ENCODE results near the gene IL17B.
A peak's percentile ranks its signal among the peaks of the same experiment; 100 is the strongest.

Gene IL17B

GRCh38 chr5:149367249-149367971 is 11.7 kb downstream of the IL17B start:
- 39% methylated on average over 14 of the region's 14 CpGs for WGBS, 2 experiments

GRCh38 chr5:149366169-149366729 is 12.8 kb downstream of the IL17B start:
- H3K4me3 ChIP-seq (ENCODE audit: insufficient read depth, low read depth, low read length), result no peak overlapping the region
- H3K36me3 ChIP-seq (ENCODE audit: control insufficient read depth, insufficient read depth, low read length), result no peaks in the 10 kb centered on the region
- H3K9me3 ChIP-seq (ENCODE audit: control insufficient read depth, low read length), result no peaks in the 10 kb centered on the region
- H3K27me3 ChIP-seq (ENCODE audit: control insufficient read depth, insufficient read depth, low read length, poor library complexity, severe bottlenecking), result no peaks in the 10 kb centered on the region
- 81 to 95% methylated on average over 1 of the region's 1 CpG for WGBS, 2 experiments
- no peaks in the 10 kb centered on the region for H3K4me1 ChIP-seq (ENCODE audit: control insufficient read depth, insufficient read depth, low read length)
- H3K27ac ChIP-seq (ENCODE audit: insufficient read depth, low read depth, low read length, poor library complexity, severe bottlenecking), result no peak overlapping the region

More at GRCh38 chr5:149367249-149367971, 11.7 kb downstream of the IL17B start:
- Histone ChIP-seq H3K27ac (ENCODE audit: insufficient read depth, low read depth, low read length, poor library complexity, severe bottlenecking) (no peak overlapping the region), H3K36me3 (ENCODE audit: control insufficient read depth, insufficient read depth, low read length) (no peaks in the 10 kb centered on the region), H3K9me3 (ENCODE audit: control insufficient read depth, low read length) (no peaks in the 10 kb centered on the region), H3K4me3 (ENCODE audit: insufficient read depth, low read depth, low read length) (no peak overlapping the region), H3K27me3 (ENCODE audit: control insufficient read depth, insufficient read depth, low read length, poor library complexity, severe bottlenecking) (no peaks in the 10 kb centered on the region), H3K4me1 (ENCODE audit: control insufficient read depth, insufficient read depth, low read length) (no peaks in the 10 kb centered on the region)

- H3K4me1 ChIP-seq (ENCODE audit: control insufficient read depth, insufficient read depth, low read length), result no peaks in the 10 kb centered on the region
- H3K4me3 ChIP-seq (ENCODE audit: insufficient read depth, low read depth, low read length), result no peak overlapping the region
- no peak overlapping the region for H3K27ac ChIP-seq (ENCODE audit: insufficient read depth, low read depth, low read length, poor library complexity, severe bottlenecking)
- no peaks in the 10 kb centered on the region for H3K9me3 ChIP-seq (ENCODE audit: control insufficient read depth, low read length)
- 90 to 94% methylated on average over 6 of the region's 6 CpGs for WGBS, 2 experiments
- no peaks in the 10 kb centered on the region for H3K36me3 ChIP-seq (ENCODE audit: control insufficient read depth, insufficient read depth, low read length)
- no peaks in the 10 kb centered on the region for H3K27me3 ChIP-seq (ENCODE audit: control insufficient read depth, insufficient read depth, low read length, poor library complexity, severe bottlenecking)
Measured at GRCh38 chr5:149365418-149365817, 13.7 kb downstream of the IL17B start.

GRCh38 chr5:149364719-149365118 is 14.4 kb downstream of the IL17B start:
- Histone ChIP-seq H3K27me3 (ENCODE audit: control insufficient read depth, insufficient read depth, low read length, poor library complexity, severe bottlenecking) (no peaks in the 10 kb centered on the region), H3K4me1 (ENCODE audit: control insufficient read depth, insufficient read depth, low read length) (no peaks in the 10 kb centered on the region), H3K36me3 (ENCODE audit: control insufficient read depth, insufficient read depth, low read length) (no peaks in the 10 kb centered on the region), H3K27ac (ENCODE audit: insufficient read depth, low read depth, low read length, poor library complexity, severe bottlenecking) (no peak overlapping the region), H3K9me3 (ENCODE audit: control insufficient read depth, low read length) (no peaks in the 10 kb centered on the region), H3K4me3 (ENCODE audit: insufficient read depth, low read depth, low read length) (no peak overlapping the region)
- 93 to 96% methylated on average over 2 of the region's 2 CpGs for WGBS, 2 experiments

- Histone ChIP-seq H3K4me1 (ENCODE audit: control insufficient read depth, insufficient read depth, low read length) (no peaks in the 10 kb centered on the region), H3K36me3 (ENCODE audit: control insufficient read depth, insufficient read depth, low read length) (no peaks in the 10 kb centered on the region), H3K27ac (ENCODE audit: insufficient read depth, low read depth, low read length, poor library complexity, severe bottlenecking) (no peak overlapping the region), H3K9me3 (ENCODE audit: control insufficient read depth, low read length) (no peaks in the 10 kb centered on the region), H3K4me3 (ENCODE audit: insufficient read depth, low read depth, low read length) (no peak overlapping the region), H3K27me3 (ENCODE audit: control insufficient read depth, insufficient read depth, low read length, poor library complexity, severe bottlenecking) (no peaks in the 10 kb centered on the region)
- 93 to 96% methylated on average over 9 of the region's 9 CpGs for WGBS, 2 experiments
Measured at GRCh38 chr5:149363936-149364335, 15.2 kb downstream of the IL17B start.

- Histone ChIP-seq H3K27me3 (ENCODE audit: control insufficient read depth, insufficient read depth, low read length, poor library complexity, severe bottlenecking) (no peaks in the 10 kb centered on the region), H3K9me3 (ENCODE audit: control insufficient read depth, low read length) (no peaks in the 10 kb centered on the region), H3K4me3 (ENCODE audit: insufficient read depth, low read depth, low read length) (no peak overlapping the region), H3K27ac (ENCODE audit: insufficient read depth, low read depth, low read length, poor library complexity, severe bottlenecking) (no peak overlapping the region), H3K36me3 (ENCODE audit: control insufficient read depth, insufficient read depth, low read length) (no peaks in the 10 kb centered on the region), H3K4me1 (ENCODE audit: control insufficient read depth, insufficient read depth, low read length) (no peaks in the 10 kb centered on the region)
Measured at GRCh38 chr5:149363358-149363757, 15.7 kb downstream of the IL17B start.

- Histone ChIP-seq H3K36me3 (ENCODE audit: control insufficient read depth, insufficient read depth, low read length) (no peaks in the 10 kb centered on the region), H3K27ac (ENCODE audit: insufficient read depth, low read depth, low read length, poor library complexity, severe bottlenecking) (no peak overlapping the region), H3K27me3 (ENCODE audit: control insufficient read depth, insufficient read depth, low read length, poor library complexity, severe bottlenecking) (no peaks in the 10 kb centered on the region), H3K9me3 (ENCODE audit: control insufficient read depth, low read length) (no peaks in the 10 kb centered on the region), H3K4me1 (ENCODE audit: control insufficient read depth, insufficient read depth, low read length) (no peaks in the 10 kb centered on the region), H3K4me3 (ENCODE audit: insufficient read depth, low read depth, low read length) (no peak overlapping the region)
- WGBS, 2 experiments, result 91 to 93% methylated on average over 12 of the region's 12 CpGs
Measured at GRCh38 chr5:149362541-149362940, 16.6 kb downstream of the IL17B start.

- no peaks in the 10 kb centered on the region for H3K27me3 ChIP-seq (ENCODE audit: control insufficient read depth, insufficient read depth, low read length, poor library complexity, severe bottlenecking)
- no peaks in the 10 kb centered on the region for H3K9me3 ChIP-seq (ENCODE audit: control insufficient read depth, low read length)
- no peaks in the 10 kb centered on the region for H3K4me1 ChIP-seq (ENCODE audit: control insufficient read depth, insufficient read depth, low read length)
- no peaks in the 10 kb centered on the region for H3K36me3 ChIP-seq (ENCODE audit: control insufficient read depth, insufficient read depth, low read length)
- no peak overlapping the region for H3K4me3 ChIP-seq (ENCODE audit: insufficient read depth, low read depth, low read length)
- no peak overlapping the region for H3K27ac ChIP-seq (ENCODE audit: insufficient read depth, low read depth, low read length, poor library complexity, severe bottlenecking)
- 93 to 98% methylated on average over 1 of the region's 1 CpG for WGBS, 2 experiments
Measured at GRCh38 chr5:149360272-149360671, 18.8 kb downstream of the IL17B start.

GRCh38 chr5:149358868-149359495 is 20.1 kb downstream of the IL17B start:
- H3K36me3 ChIP-seq (ENCODE audit: control insufficient read depth, insufficient read depth, low read length), result no peaks in the 10 kb centered on the region
- no peaks in the 10 kb centered on the region for H3K9me3 ChIP-seq (ENCODE audit: control insufficient read depth, low read length)
- peak overlapping the region; percentile 87 for H3K4me3 ChIP-seq (ENCODE audit: insufficient read depth, low read depth, low read length)
- H3K27me3 ChIP-seq (ENCODE audit: control insufficient read depth, insufficient read depth, low read length, poor library complexity, severe bottlenecking), result no peaks in the 10 kb centered on the region
- no peaks in the 10 kb centered on the region for H3K4me1 ChIP-seq (ENCODE audit: control insufficient read depth, insufficient read depth, low read length)
- no peak overlapping the region for H3K27ac ChIP-seq (ENCODE audit: insufficient read depth, low read depth, low read length, poor library complexity, severe bottlenecking)
- 94 to 95% methylated on average over 8 of the region's 8 CpGs for WGBS, 2 experiments

- H3K4me3 ChIP-seq (ENCODE audit: insufficient read depth, low read depth, low read length), result peak overlapping the region; percentile 87
- peaks cover 3% of the 10 kb centered on the region for H3K36me3 ChIP-seq (ENCODE audit: control insufficient read depth, insufficient read depth, low read length)
- H3K4me1 ChIP-seq (ENCODE audit: control insufficient read depth, insufficient read depth, low read length), result no peaks in the 10 kb centered on the region
- H3K27me3 ChIP-seq (ENCODE audit: control insufficient read depth, insufficient read depth, low read length, poor library complexity, severe bottlenecking), result no peaks in the 10 kb centered on the region
- H3K27ac ChIP-seq (ENCODE audit: insufficient read depth, low read depth, low read length, poor library complexity, severe bottlenecking), result no peak overlapping the region
- no peaks in the 10 kb centered on the region for H3K9me3 ChIP-seq (ENCODE audit: control insufficient read depth, low read length)
- WGBS, 2 experiments, result 5% methylated on average over 18 of the region's 18 CpGs
Measured at GRCh38 chr5:149358294-149358651, 20.8 kb downstream of the IL17B start.

Data from ectodermal cell (in vitro differentiated cells).